ENCODE measurements around the gene ADSS1. TPM values are rescaled to one million over a fixed set of nuclear protein-coding genes. Genes with fewer than 3 reads are reported as not detected.

ADSS1 gene
- total RNA-seq, 1 donor from 2014 or later, result 191 TPM

DNA sequence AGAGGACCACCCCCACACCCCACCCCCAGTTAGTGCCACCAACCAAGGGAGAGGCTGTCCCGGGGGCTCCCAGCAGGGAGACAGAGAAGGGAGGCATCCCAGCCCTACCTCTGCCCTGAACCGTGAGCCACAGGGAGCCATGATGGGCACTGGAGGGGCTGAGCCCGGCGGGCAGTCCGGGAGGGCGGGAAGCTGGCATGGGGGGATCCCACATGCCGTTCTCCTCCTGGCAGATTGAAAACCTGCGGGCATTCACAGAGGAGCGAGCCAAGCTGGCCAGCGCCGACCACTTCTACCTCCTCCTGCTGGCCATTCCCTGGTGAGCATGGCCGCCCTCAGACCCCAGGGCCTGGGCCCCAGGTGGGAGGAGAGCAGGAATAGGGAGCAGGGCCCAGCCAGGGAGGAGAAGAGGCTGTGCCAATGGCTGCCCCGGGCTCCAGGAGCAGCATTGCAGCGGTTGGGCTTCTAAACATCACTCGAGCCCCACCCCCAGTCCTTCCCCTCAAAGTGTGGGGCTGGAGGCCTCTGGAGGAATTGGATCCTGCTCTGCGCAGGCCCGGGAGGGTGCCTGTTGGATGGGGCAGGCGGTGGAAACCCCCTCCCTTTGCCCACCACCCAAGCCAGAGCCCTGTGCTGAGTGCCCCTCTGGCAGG, 14.5 kb upstream of the ADSS1 start:
- intact Hi-C loops (cut with DNase I), result no loop called here
- DNase-seq (ENCODE audit: missing footprints) (no peak), ATAC-seq (peak; percentile 15)

DNA sequence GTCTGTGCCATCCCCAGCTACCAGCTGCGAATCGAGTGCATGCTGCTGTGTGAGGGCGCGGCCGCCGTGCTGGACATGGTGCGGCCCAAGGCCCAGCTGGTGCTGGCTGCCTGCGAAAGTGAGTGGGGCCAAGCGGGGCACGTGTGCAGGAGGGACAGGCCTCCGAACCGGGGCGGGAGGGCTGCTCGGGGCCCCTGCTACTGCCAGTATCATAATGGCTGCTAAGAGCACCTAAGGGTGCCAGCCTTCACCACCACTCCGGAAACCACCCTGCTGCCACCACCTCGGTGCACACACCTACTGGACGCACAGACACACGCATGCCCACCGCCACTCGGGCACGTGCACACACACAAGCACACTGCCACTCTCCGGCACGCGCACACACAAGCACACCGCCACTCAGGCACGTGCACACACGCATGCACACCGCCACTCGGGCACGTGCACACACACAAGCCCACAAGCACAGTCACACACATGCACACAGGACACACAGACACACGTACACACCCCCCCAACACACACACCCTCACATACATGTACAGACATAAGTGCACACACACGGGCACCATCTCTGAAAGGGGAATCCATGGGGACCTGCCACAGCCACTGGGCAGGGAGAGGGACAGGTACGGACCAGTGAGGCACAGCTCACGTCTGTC, 13.8 kb upstream of the ADSS1 start:
- no peak for ATAC-seq
- intact Hi-C loops (cut with DNase I), result no loop called here
- no peak for DNase-seq (ENCODE audit: missing footprints)

DNA sequence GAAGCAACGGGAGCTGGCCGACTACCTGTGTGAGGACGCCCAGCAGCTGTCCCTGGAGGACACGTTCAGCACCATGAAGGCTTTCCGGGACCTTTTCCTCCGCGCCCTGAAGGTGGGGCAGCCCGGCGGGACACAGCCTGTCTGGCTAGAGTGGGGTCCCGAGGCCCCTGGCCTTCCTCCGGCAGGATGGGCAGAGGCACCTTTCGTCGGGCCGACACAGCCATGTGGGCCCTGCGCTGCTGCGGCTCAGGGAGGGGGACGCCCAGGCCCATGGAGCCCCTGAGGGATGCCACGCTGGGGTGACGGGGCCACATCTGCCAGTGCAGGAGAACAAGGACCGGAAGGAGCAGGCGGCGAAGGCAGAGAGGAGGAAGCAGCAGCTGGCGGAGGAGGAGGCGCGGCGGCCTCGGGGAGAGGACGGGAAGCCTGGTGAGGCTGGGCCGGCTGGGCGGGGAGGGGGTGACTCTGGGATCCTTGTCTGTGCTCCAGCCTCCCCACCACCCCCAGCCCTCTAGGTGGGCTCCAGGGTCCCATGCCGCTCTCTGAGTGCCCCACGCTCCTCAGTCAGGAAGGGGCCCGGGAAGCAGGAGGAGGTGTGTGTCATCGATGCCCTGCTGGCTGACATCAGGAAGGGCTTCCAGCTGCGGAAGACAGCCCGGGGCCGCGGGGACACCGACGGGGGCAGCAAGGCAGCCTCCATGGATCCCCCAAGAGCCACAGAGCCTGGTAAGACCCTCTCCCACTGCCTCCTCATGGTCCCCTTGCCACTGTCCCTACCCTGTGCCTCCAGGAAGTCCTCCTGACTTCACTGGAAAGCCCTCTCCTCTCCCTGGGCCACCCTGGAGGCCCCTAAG, 10.9 kb upstream of the ADSS1 start:
- DNase-seq (ENCODE audit: missing footprints) (no peak), ATAC-seq (no peak)
- intact Hi-C loops (cut with DNase I), result no loop called here

DNA sequence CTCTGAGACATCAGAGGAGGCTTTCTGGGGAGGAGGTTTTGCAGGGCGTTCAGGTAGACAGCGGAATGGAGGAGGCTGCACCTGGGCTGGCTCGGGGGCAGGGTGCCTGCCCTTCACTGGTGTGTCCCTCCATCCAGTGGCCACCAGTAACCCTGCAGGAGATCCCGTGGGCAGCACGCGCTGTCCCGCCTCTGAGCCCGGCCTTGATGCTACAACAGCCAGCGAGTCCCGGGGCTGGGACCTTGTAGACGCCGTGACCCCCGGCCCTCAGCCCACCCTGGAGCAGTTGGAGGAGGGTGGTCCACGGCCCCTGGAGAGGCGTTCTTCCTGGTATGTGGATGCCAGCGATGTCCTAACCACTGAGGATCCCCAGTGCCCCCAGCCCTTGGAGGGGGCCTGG, 10.0 kb upstream of the ADSS1 start:
- no peak for DNase-seq (ENCODE audit: missing footprints)
- no peak for ATAC-seq
- intact Hi-C loops (cut with DNase I), result no loop called here

DNA sequence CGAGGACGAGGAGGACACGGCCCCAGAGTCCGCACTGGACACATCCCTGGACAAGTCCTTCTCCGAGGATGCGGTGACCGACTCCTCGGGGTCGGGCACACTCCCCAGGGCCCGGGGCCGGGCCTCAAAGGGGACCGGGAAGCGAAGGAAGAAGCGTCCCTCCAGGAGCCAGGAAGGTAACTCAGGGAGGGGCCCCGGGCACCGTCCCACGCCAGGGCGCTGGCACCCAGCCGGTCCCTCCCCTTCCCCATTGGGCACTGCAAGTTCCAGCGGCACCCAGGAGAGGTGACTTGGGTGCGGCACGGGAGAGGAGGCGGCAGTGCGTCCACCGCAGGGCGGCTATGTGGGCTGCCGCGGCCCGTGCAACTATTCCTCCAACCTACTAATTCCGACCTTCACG, 9.3 kb upstream of the ADSS1 start:
- intact Hi-C loops (cut with DNase I), result no loop called here
- no peak for DNase-seq (ENCODE audit: missing footprints)
- ATAC-seq, result no peak

DNA sequence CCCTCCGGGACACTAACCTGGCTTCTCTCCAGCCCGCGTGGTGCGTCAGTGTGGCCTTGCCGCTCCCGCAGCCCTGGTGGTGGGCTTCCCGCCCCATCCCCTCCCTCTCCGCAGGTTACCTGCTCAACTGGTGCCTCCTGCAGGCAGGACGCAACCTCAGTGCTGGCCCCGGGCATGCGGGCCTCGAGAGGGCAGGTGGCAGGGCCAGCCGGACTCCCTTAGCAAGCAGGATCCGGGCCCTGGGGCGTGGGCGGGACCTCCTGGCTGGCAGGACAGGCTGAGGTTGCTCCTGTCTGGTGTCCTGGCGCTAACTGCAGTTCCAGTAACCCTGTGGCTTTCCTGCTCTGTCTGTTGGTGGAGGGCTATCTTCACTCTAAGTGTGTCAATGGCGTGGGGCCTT, 8.6 kb upstream of the ADSS1 start:
- intact Hi-C loops (cut with DNase I), result no loop called here
- DNase-seq (ENCODE audit: missing footprints) (no peak), ATAC-seq (no peak)

DNA sequence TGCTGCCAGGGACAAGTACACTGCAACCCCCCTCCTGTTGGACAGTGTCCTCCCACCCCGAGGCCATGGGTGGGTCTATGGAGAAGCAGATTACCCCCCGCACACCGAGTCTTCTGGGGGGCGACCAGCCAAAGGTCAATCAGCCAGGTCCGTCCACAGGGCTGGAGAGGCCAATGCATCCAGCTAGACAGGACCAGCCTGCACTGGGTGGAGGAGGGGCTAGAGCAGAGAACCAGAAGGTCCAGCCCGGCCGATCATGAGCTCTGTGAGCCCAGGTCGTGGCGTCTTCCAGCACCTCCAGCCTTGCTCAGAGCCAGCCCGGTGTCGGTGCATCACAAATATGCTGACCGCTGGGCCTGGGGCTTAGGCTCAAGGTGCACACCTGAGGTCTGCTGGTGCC, 8.2 kb upstream of the ADSS1 start:
- no peak for ATAC-seq
- intact Hi-C loops (cut with DNase I), result no loop called here

DNA sequence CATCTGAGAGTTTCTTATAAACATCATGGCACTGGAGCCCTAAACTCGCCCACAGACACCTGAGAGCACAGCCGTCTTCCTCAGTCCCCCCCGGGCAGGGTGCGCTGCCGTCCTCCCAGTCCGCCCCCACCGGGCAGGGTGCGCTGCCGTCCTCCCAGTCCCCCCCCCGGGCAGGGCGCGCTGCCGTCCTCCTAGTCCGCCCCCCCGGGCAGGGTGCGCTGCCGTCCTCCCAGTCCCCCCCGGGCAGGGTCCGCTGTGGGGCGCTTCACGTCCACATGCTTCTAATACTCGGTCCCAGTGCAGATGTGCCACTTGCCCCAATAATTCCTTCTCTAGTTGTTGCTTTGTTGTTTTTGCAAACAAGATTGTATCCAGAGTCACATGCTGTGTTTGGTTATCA, 6.9 kb upstream of the ADSS1 start:
- intact Hi-C loops (cut with DNase I), result no loop called here
- ATAC-seq, result no peak
- no peak for DNase-seq (ENCODE audit: missing footprints)

More for the DNA sequence above, 8.2 kb upstream of the ADSS1 start:
- no peak for DNase-seq (ENCODE audit: missing footprints)

DNA sequence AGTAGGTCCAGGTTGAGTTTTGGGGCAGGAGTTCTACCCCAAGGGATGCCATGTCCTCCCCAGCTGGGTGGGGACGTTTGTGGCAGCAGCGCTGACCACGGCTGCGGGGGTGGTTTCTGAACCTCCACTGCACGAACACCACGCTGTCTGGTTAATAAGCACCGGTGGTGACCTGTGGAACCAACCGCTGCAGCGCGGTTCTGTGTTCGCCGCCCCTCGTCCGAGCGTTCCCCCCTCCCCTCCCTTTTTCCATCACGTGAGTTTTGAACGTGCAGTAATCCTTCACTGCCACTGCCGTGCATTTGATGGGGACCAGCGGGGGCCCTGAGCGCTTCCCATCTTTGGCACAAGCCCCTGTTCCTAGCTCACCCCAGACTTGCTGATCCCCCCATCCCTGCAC, 6.4 kb upstream of the ADSS1 start:
- DNase-seq (ENCODE audit: missing footprints), result no peak
- intact Hi-C loops (cut with DNase I), result no loop called here
- no peak for ATAC-seq

DNA sequence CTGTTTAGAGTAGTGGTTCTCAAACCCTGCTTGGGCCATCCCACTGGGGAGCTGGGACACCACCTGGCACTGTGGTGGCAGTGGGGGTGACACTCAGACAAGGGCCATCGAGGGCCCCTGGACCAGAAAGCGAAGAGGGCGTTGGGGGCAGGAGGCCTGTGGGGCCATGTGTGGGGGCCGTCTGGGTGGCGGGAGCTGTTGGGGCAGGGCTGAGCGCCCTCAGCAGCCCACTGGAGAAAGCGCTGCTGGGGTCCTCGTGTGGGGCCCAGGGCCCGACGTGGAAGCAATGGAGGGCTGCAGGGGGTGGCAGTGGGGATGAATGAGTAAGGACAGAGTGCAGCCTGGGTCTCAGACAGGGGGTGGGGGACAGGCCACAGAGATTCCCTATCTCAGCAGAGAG, 5.9 kb upstream of the ADSS1 start:
- ATAC-seq, result no peak
- DNase-seq (ENCODE audit: missing footprints), result no peak
- intact Hi-C loops (cut with DNase I), result no loop called here

DNA sequence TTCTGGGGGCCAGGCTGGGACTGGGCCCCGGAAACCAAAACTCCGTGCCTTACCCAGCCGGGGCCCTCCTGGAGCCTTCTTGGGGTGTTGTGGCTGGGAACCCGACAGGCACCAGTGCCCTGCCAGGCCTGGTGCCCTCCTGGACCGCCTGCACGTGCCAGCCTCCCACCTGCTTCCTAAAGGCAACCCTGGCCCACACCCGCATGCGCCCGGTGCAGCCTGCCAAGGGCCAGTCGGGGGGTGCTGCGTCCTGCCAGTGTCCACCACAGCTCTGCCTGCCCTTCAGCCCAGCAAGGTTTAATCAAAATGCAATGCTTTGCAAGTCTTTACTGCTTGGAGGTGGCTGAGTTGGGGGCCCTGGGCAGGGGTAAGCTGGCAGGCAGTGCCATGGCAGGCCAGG, 5.2 kb upstream of the ADSS1 start:
- intact Hi-C loops (cut with DNase I), result no loop called here
- no peak for ATAC-seq

DNA sequence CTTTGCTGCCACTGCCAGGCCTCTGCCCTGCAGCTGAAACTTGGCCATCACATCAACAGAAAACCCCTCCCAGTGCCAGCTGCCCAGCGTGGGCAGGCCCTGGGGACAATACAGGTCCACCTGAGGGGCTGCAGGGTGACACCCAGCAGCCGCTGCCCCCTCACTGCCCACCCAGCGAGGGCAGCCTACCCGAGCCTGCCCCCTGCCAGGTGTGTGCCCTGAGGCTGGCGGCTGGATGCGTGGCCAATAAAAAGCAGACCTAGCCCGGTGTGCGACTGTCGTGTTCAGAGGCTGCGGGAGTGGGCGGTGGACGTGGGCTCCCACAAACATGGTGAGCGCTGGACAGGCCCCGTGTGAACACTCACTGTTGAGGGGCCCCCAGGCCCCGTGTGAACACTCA, 4.7 kb upstream of the ADSS1 start:
- DNase-seq (ENCODE audit: missing footprints) (no peak), ATAC-seq (no peak)
- intact Hi-C loops (cut with DNase I), result no loop called here

More for the DNA sequence above, 5.2 kb upstream of the ADSS1 start:
- DNase-seq (ENCODE audit: missing footprints), result no peak

DNA sequence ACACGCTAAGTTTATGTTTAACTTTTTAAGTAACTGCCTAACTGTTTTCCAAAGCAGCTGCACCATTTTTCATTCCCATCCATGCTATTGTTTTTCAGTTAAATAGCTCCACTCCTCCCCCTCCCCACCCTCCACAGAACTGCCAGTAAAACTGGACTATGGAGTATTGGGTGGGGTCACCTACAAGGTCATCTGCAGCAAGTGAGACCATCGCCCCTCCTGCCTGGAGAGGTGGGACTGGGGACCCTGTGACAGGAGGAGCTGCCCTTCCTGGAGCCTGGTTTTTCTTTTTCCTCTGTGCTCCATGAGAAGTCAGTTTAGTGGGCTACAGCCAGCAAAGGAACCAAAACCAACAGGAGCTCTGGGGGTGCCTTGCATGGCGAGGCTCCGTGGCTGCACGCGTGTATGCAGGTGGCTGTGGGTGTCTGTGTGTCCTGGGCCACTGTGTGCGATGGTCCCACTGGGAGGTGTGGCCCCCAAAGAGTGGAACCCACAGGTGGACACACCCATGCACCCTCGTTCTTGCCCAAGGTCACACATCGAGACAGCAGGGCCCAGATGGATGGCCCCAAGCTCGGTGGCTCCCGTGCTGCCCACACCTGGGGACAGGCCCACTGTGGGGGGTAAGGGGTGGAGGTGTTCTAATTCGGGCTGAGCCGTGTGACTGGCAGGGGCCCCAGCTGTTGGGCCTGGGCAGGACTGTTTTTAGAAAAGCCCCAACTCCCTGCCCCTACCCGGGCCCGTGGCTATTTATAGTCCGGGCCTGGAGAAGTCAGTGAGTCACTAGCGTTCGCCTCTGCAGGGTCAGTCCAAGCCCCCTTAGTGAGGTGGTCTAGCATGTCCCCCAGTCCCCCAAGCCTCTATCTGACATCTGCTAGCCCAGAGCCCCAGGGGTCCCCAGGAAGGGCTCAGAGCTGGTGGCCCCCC, 2.3 kb upstream of the ADSS1 start:
- no peak for DNase-seq (ENCODE audit: missing footprints)
- ATAC-seq, result peak; percentile 50
- intact Hi-C loops (cut with DNase I), result loop anchor here (10.0 kb wide), 1 partner anchor 753 kb away; the partner anchor contains the start of gene CRIP2

DNA sequence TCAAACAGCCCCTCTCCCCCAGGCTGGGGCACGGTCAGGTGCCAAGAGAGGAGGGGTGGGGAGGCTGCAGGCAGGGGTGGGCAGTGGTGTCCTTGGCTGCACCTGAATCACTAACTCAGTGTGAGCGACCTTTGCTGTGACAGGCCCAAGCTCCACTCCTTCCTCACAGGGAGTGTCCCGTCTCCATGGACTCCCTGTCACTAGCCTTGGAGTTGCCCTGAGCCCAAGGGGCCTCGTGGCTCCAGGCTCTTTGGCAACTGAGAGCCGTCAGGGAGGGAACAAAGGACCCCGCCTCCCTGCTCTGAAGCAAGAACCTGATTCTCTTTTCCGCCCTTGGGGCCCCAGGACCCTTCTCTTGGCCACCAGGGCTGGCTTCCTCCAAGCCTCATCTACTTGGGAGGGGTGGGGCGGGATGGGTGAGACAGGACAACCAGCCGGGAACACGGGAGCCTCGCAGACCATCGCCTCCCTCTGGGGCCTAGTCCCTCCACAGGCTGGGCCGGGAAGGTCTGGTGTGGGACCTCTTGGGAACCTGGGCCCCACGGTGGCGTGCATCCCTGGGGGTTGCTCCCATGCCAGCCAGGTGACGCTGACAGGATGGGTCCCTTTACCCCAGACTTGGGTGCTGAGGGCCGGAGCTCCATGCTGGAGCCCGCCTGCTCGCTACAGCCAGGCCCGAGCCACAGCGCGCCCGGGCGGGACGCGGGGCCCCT, 935 bp upstream of the ADSS1 start:
- no peak for DNase-seq (ENCODE audit: missing footprints)
- no peak for ATAC-seq
- intact Hi-C loops (cut with DNase I), result loop anchor here (10.0 kb wide), 1 partner anchor 752 kb away; the partner anchor contains the start of gene CRIP2

DNA sequence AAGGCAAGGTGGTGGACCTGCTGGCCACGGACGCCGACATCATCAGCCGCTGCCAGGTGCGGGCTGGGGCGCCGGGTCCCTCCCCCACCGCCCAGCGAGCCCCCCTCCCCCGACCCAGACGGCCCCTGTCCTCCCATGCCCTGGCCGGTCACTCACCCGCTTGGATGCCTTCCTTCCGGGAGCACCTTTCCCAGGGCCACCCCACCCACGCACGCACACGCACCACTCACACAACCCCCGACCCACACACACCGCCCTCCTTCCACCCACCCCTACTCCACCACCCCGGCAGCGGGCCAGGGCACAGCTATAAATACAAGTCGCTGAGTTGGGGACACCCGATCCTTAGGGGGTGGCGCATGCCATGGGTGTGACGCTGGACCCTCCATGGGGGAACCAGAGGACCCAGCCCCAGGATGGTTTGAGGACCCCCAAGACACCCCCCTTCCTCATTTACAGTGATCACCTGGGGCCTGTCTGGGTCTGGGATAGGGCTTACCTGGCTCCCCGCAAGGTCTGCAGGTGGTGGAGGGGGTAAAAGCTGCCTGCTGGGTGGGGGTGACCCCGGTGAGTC, 465 bp downstream of the ADSS1 start:
- DNase-seq (ENCODE audit: missing footprints), result peak; percentile 88
- intact Hi-C loops (cut with DNase I), result loop anchor here (1.0 to 10.0 kb wide), 3 partner anchors 28 to 750 kb away; partner anchors contain the start of genes CRIP2 and SIVA1

DNA sequence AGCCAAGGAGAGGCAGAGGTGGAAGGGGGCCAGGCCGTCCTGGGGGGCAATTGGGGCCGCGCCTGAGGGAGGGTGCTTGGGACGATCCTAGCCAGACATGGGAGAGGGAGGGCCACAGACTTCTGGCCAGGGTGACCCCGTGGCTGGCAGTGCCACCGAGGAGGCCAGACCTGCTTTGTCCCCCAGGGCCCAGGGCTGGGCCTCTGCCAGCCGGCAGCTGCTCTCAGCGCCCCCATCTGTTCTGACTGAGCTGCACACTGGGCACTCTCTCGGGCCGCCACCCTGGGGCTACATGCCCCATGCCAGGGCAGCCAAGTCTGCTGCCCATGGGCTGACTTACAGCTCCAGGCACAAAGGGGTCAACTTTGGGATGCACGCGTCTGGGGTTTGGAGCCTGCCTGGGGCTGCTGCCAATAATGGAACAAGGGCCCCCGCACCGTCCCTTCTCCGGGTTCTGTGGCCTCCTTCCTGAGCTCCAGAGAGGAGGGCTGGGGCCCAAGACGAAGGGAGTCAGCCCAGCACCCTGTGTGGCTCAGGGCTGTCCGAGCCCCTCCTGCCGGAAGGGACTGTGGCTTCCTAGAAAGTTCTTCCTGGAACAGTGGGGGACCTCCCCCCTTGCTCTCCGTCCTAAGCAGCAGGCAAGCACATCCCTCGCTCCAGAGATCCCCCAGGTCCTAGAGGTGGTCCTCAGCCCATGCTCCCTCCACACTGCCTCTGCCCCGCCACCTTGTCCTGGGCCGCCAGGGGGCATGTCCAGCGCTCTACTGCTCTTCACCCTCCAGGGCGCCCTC, 1.1 kb downstream of the ADSS1 start:
- ATAC-seq (peak; percentile 52), DNase-seq (ENCODE audit: missing footprints) (no peak)
- intact Hi-C loops (cut with DNase I), result loop anchor here (1.0 to 10.0 kb wide), 3 partner anchors 28 to 750 kb away; partner anchors contain the start of genes CRIP2 and SIVA1

More for the DNA sequence above, 465 bp downstream of the ADSS1 start:
- ATAC-seq, result peak; percentile 45

All from Right ventricle myocardium inferior (tissue), 1 donor.